K562 (cell line): ENCODE data around the gene ZNF202. TPM values are rescaled to one million over a fixed set of nuclear protein-coding genes. Genes with fewer than 3 reads are reported as not detected.

ENCODE experiments used
- BRD9 ChIP-seq: fragments of 450-650 bp; IDR thresholded peaks from 2 replicates; pipeline ENCODE4 v1.6.1; 2018; ENCODE audit warnings: low read depth; ENCODE audit not compliant: partially characterized antibody
- CEBPZ ChIP-seq: fragments of 150-350 bp; IDR thresholded peaks from 2 replicates; pipeline ENCODE4 v1.6.1; 2014; ENCODE audit warnings: low read depth, mild to moderate bottlenecking, low read length, borderline replicate concordance
- GTF3C2 ChIP-seq: IDR thresholded peaks from 3 replicates; pipeline ENCODE4 v1.6.1; 2011; ENCODE audit warnings: borderline replicate concordance, mild to moderate bottlenecking, moderate library complexity; ENCODE audit not compliant: insufficient read length; ENCODE audit errors: extremely low read depth
- POLR2AphosphoS5 ChIP-seq: IDR thresholded peaks from 2 replicates; pipeline ENCODE4 v1.6.1; 2011; ENCODE audit warnings: mild to moderate bottlenecking, low read depth, low read length, moderate library complexity; ENCODE audit not compliant: control insufficient read depth, insufficient read depth
- RBFOX2 ChIP-seq: fragments of 200-400 bp; formaldehyde crosslinking; IDR thresholded peaks from 2 replicates; pipeline ENCODE4 v1.6.1; 2017; ENCODE audit warnings: low read depth, mild to moderate bottlenecking, low read length, moderate library complexity
- WHSC1 ChIP-seq: IDR thresholded peaks from one replicate; pipeline ENCODE4 v1.6.1; 2012; ENCODE audit warnings: low read length, control low read depth, inconsistent platforms
- ZNF134 ChIP-seq: fragments of 250-450 bp; sonication (Bioruptor Pico); conservative IDR thresholded peaks from 2 replicates; pipeline ENCODE4 v1.4.0; 2020
- ZNF146 ChIP-seq: IDR thresholded peaks from one replicate; pipeline ENCODE4 v1.6.1; 2018; ENCODE audit warnings: missing compliant biosample characterization; ENCODE audit not compliant: unreplicated experiment
- ZNF398 ChIP-seq: fragments of 250-450 bp; sonication (Bioruptor Pico); IDR thresholded peaks from 2 replicates; pipeline ENCODE4 v1.8.0; 2021; ENCODE audit warnings: moderate library complexity, mild to moderate bottlenecking, inconsistent platforms
- polyA plus RNA-seq, 8 experiments: library from polyadenylated mRNA; depleted of rRNA in 4 of 8; stranded (reverse) in 5 of 8; unstranded in 3 of 8; fragments of >200 nt; fragmentation: Nextera tagmentation in 2 of 8; fragmentation: Illumina TruSeq in 1 of 8; extraction: Ambion mirVana in 2 of 8; extraction: Trizol in 1 of 8; gene quantifications; 2 replicates each; pipeline versions ENCODE4 v1.2.1 to v1.2.3, GENCODE V29; 2011 to 2014; ENCODE audit warnings: inconsistent platforms in 1 of 8, missing spikeins in 1 of 8
- total RNA-seq, 7 experiments: library from RNA; depleted of rRNA in 6 of 7; stranded (reverse); fragments of >200 nt in 6 of 7; fragmentation: Illumina TruSeq in 2 of 7; extraction: Trizol in 2 of 7; gene quantifications; 2 replicates each; pipeline versions ENCODE4 v1.2.1 to v1.2.3, GENCODE V29; 2011 to 2021; ENCODE audit warnings: low replicate concordance in 1 of 7

Gene ZNF202
- total and polyA plus RNA-seq, 9 of the 15 experiments (the other 6 are each of a cell fraction or from before 2014, with no cell fraction given) = 2.3 to 18.7 (median 12.7) TPM

GRCh38 chr11:123702696-123703095, 38.8 kb downstream of the ZNF202 start (continued):
- TF ChIP-seq GTF3C2 (no peak), RBFOX2 (no peak), BRD9 (no peak), POLR2AphosphoS5 (no peak), ZNF146 (CRISPR knock-in tag) (no peak), ZNF398 (CRISPR knock-in tag) (no peak), WHSC1 (no peak), ZNF134 (CRISPR knock-in tag) (no peak), CEBPZ (no peak)
